NB4 (cell line): ENCODE data around the gene SERTAD3.

ENCODE experiments used
- POLR2A ChIP-seq: IDR thresholded peaks from 2 replicates; pipeline ENCODE4 v1.6.1; 2011; ENCODE audit warnings: mild to moderate bottlenecking; ENCODE audit not compliant: insufficient read length; ENCODE audit errors: extremely low read depth
- TF ChIP-seq, protein P1 (sequence below): IDR thresholded peaks from one replicate; pipeline ENCODE4 v1.5.1; 2012; ENCODE audit warnings: low read depth, low read length

DNA sequence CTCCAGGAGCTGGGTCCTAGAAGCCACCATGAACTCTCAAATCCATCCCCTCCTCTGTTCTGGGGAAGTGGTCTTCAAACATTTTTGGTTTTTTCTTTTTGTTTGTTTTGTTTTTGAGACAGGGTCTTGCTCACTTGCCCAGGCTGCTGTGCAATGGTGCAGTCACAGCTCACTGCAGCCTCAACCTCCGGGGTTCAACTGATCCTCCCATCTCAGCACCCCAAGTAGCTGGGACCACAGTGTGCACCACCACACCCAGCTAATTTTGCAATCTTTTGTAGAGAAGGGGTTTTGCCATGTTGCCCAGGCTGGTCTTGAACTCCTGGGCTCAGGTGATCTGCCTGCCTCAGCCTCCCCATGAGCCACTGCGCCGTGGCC is 14.5 kb upstream of the SERTAD3 start:
- no peak for TF ChIP-seq POLR2A
- TF ChIP-seq, protein P1, sequence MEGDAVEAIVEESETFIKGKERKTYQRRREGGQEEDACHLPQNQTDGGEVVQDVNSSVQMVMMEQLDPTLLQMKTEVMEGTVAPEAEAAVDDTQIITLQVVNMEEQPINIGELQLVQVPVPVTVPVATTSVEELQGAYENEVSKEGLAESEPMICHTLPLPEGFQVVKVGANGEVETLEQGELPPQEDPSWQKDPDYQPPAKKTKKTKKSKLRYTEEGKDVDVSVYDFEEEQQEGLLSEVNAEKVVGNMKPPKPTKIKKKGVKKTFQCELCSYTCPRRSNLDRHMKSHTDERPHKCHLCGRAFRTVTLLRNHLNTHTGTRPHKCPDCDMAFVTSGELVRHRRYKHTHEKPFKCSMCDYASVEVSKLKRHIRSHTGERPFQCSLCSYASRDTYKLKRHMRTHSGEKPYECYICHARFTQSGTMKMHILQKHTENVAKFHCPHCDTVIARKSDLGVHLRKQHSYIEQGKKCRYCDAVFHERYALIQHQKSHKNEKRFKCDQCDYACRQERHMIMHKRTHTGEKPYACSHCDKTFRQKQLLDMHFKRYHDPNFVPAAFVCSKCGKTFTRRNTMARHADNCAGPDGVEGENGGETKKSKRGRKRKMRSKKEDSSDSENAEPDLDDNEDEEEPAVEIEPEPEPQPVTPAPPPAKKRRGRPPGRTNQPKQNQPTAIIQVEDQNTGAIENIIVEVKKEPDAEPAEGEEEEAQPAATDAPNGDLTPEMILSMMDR: no peak
